ENCODE data around the gene ADAP2.

DNA sequence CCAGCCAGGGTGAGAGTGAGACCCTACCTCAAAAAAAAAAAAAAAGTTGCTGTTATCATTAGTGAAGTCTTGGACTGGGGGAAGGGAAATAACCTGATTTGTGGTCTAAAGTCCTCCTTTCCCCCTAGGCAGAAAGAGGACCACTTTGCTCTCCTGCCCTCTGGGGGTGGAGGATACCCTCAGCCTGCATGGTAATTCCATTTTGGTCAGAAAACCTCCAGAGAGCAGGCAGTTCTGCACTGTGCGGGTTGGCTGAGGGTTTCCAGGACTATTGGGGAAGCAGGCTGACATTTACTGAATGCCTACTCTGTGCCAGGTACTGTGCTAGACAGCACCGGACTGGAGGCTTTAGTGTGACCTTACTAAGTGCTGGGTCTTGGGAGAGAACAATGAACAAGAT, 2.6 kb downstream of the ADAP2 start:
- TF ChIP-seq, protein P1, sequence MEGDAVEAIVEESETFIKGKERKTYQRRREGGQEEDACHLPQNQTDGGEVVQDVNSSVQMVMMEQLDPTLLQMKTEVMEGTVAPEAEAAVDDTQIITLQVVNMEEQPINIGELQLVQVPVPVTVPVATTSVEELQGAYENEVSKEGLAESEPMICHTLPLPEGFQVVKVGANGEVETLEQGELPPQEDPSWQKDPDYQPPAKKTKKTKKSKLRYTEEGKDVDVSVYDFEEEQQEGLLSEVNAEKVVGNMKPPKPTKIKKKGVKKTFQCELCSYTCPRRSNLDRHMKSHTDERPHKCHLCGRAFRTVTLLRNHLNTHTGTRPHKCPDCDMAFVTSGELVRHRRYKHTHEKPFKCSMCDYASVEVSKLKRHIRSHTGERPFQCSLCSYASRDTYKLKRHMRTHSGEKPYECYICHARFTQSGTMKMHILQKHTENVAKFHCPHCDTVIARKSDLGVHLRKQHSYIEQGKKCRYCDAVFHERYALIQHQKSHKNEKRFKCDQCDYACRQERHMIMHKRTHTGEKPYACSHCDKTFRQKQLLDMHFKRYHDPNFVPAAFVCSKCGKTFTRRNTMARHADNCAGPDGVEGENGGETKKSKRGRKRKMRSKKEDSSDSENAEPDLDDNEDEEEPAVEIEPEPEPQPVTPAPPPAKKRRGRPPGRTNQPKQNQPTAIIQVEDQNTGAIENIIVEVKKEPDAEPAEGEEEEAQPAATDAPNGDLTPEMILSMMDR (IDR thresholded peaks at IDR 0.05 in 8 of 11, conservative IDR thresholded peaks at IDR 0.05 in 3 of 11) = no peak
- TF ChIP-seq POLR2A (IDR thresholded peaks at IDR 0.05) (no peak), POLR2AphosphoS5 (IDR thresholded peaks at IDR 0.05) (no peak)
